WTC11 (cell line): ENCODE data around the gene TSR3. TPM values are rescaled to one million over a fixed set of nuclear protein-coding genes. Genes with fewer than 3 reads are reported as not detected.
A peak's percentile ranks its signal among the peaks of the same experiment; 100 is the strongest.

Experiments
- ATAC-seq: fragments of 200-7000 bp; cut with Tn5 transposase; 2 replicates; pipeline ENCODE4 v1.10.0; 2021; ENCODE audit warnings: mild to moderate bottlenecking, moderate library complexity
- CTCF ChIA-PET: fragments of 300-600 bp; sonication (Branson Sonifier 250); formaldehyde crosslinking; loops from one replicate; lab custom pipeline; 2021; ENCODE audit warnings: antibody characterized with exemption; lab: Charles Lee
- POLR2A ChIA-PET: fragments of 350-600 bp; sonication (Branson Sonifier 250); formaldehyde crosslinking; loops from one replicate; lab custom pipeline; 2021; ENCODE audit warnings: antibody characterized with exemption; lab: Charles Lee
- DNase-seq: peaks from one replicate; pipeline ENCODE4 v3.0.0; 2021; ENCODE audit warnings: low spot score
- H3K27ac Mint-ChIP-seq: 2 replicates; pipeline ENCODE4 v1.8.0; 2021; ENCODE audit warnings: mixed read lengths
- H3K27me3 Mint-ChIP-seq: 2 replicates; pipeline ENCODE4 v1.8.0; 2021; ENCODE audit warnings: low read depth, mild to moderate bottlenecking, moderate library complexity, mixed read lengths
- H3K36me3 Mint-ChIP-seq: 2 replicates; pipeline ENCODE4 v1.8.0; 2021; ENCODE audit warnings: mixed read lengths
- H3K4me1 Mint-ChIP-seq: 2 replicates; pipeline ENCODE4 v1.8.0; 2022; ENCODE audit warnings: mixed read lengths
- H3K4me3 Mint-ChIP-seq: 2 replicates; pipeline ENCODE4 v1.8.0; 2021; ENCODE audit warnings: mild to moderate bottlenecking, moderate library complexity, mixed read lengths
- H3K9me3 Mint-ChIP-seq: 2 replicates; pipeline ENCODE4 v1.8.0; 2021; ENCODE audit warnings: mixed read lengths
- CBFB ChIP-seq: sonication (generic); formaldehyde crosslinking; IDR thresholded peaks from 2 replicates; pipeline ENCODE4 v1.8.1; 2022; ENCODE audit warnings: mild to moderate bottlenecking, low read depth, missing genetic modification reagents
- CREB1 ChIP-seq: sonication (generic); formaldehyde crosslinking; IDR thresholded peaks from 2 replicates; pipeline ENCODE4 v1.8.0; 2023; ENCODE audit warnings: mild to moderate bottlenecking, missing genetic modification reagents
- ELF4 ChIP-seq: sonication (generic); formaldehyde crosslinking; IDR thresholded peaks from 2 replicates; pipeline ENCODE4 v1.8.1; 2022; ENCODE audit warnings: low read depth, mild to moderate bottlenecking, moderate library complexity, missing genetic modification reagents
- EMX1 ChIP-seq: fragments of 250-450 bp; sonication (Bioruptor Pico); IDR thresholded peaks from 2 replicates; pipeline ENCODE4 v1.8.0; 2021; ENCODE audit warnings: mild to moderate bottlenecking
- FOXJ3 ChIP-seq: sonication (generic); formaldehyde crosslinking; IDR thresholded peaks from 2 replicates; pipeline ENCODE4 v1.9.0; 2021; ENCODE audit warnings: missing genetic modification reagents, mild to moderate bottlenecking, borderline replicate concordance
- FOXK1 ChIP-seq: sonication (generic); formaldehyde crosslinking; IDR thresholded peaks from 2 replicates; pipeline ENCODE4 v1.8.0; 2022; ENCODE audit warnings: mild to moderate bottlenecking, moderate library complexity, missing genetic modification reagents
- FOXP1 ChIP-seq: sonication (generic); formaldehyde crosslinking; IDR thresholded peaks from 2 replicates; pipeline ENCODE4 v1.8.0; 2022; ENCODE audit warnings: missing genetic modification reagents, mild to moderate bottlenecking, moderate library complexity, borderline replicate concordance
- NR1H2 ChIP-seq: sonication (generic); formaldehyde crosslinking; IDR thresholded peaks from 2 replicates; pipeline ENCODE4 v1.9.0; 2021; ENCODE audit warnings: mild to moderate bottlenecking, moderate library complexity, missing genetic modification reagents
- OVOL2 ChIP-seq: fragments of 250-450 bp; sonication (Bioruptor Pico); IDR thresholded peaks from 2 replicates; pipeline ENCODE4 v1.9.0; 2021; ENCODE audit warnings: mild to moderate bottlenecking, borderline replicate concordance
- RORB ChIP-seq: fragments of 250-450 bp; sonication (Bioruptor Pico); IDR thresholded peaks from 2 replicates; pipeline ENCODE4 v1.9.0; 2021; ENCODE audit warnings: mild to moderate bottlenecking
- SP1 ChIP-seq: sonication (generic); formaldehyde crosslinking; conservative IDR thresholded peaks from 2 replicates; pipeline ENCODE4 v1.8.1; 2022; ENCODE audit warnings: missing genetic modification reagents
- TCF7 ChIP-seq: sonication (generic); formaldehyde crosslinking; IDR thresholded peaks from 2 replicates; pipeline ENCODE4 v1.8.0; 2022; ENCODE audit warnings: mild to moderate bottlenecking, low read depth, missing genetic modification reagents, moderate library complexity
- ZNF121 ChIP-seq: sonication (generic); formaldehyde crosslinking; IDR thresholded peaks from 2 replicates; pipeline ENCODE4 v1.8.0; 2023; ENCODE audit warnings: missing genetic modification reagents
- ZNF219 ChIP-seq: sonication (generic); formaldehyde crosslinking; IDR thresholded peaks from 2 replicates; pipeline ENCODE4 v1.8.0; 2023; ENCODE audit warnings: missing genetic modification reagents, mild to moderate bottlenecking, borderline replicate concordance
- total RNA-seq: library from RNA; stranded (reverse); gene quantifications from 3 replicates; pipeline ENCODE4 v1.2.3, GENCODE V29; 2021
- TF ChIP-seq, protein P1 (sequence below): sonication (generic); formaldehyde crosslinking; IDR thresholded peaks from 2 replicates; pipeline ENCODE4 v1.8.0; 2023; ENCODE audit warnings: missing genetic modification reagents, mild to moderate bottlenecking, borderline replicate concordance
- TF ChIP-seq, protein P2 (sequence below): sonication (generic); formaldehyde crosslinking; IDR thresholded peaks from 2 replicates; pipeline ENCODE4 v1.8.1; 2022; ENCODE audit warnings: mild to moderate bottlenecking, missing genetic modification reagents, moderate library complexity, borderline replicate concordance
- TF ChIP-seq, protein P3 (sequence below): sonication (generic); formaldehyde crosslinking; IDR thresholded peaks from 2 replicates; pipeline ENCODE4 v1.8.1; 2022; ENCODE audit warnings: mild to moderate bottlenecking, moderate library complexity, missing genetic modification reagents
- TF ChIP-seq, protein P4 (sequence below): sonication (generic); formaldehyde crosslinking; IDR thresholded peaks from 2 replicates; pipeline ENCODE4 v1.8.0; 2023; ENCODE audit warnings: missing genetic modification reagents

The TSR3 gene
- total RNA-seq, 1 experiment from 2014 or later = 66.3 TPM

DNA sequence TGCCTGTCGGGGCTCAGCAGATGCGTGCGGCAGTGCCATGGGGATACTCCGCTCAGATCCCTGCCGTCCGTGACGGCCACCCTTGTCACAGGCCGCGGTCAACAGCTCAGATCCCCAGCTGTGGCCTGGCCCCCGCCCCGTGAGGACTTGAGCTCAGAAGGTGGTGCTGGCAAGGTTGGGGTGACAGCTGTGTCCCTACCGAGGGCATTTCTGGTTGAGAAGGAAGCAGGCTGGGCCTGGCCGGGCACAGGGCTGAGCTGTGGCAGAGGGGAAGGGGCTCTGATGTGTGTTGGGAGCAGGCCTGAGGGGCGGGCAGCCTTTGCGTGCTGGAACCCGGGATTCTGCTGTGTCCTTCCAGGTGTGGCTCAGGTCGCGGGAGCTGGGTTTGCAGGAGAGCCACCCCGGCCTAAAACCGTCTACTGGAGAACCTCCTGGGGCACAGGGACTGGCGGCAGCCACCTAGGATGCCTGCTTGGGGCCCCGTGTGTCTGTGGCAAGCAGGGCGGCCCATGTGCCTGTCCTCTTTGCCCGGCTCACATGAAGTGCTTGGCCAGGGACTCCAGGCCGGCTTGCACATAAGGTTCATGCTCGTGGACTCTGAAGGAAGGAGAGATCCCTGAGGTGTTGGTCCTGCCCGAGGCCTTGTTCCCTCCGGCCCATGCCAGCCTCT, 37.1 kb downstream of the TSR3 start (continued):
- TF ChIP-seq, protein P1, sequence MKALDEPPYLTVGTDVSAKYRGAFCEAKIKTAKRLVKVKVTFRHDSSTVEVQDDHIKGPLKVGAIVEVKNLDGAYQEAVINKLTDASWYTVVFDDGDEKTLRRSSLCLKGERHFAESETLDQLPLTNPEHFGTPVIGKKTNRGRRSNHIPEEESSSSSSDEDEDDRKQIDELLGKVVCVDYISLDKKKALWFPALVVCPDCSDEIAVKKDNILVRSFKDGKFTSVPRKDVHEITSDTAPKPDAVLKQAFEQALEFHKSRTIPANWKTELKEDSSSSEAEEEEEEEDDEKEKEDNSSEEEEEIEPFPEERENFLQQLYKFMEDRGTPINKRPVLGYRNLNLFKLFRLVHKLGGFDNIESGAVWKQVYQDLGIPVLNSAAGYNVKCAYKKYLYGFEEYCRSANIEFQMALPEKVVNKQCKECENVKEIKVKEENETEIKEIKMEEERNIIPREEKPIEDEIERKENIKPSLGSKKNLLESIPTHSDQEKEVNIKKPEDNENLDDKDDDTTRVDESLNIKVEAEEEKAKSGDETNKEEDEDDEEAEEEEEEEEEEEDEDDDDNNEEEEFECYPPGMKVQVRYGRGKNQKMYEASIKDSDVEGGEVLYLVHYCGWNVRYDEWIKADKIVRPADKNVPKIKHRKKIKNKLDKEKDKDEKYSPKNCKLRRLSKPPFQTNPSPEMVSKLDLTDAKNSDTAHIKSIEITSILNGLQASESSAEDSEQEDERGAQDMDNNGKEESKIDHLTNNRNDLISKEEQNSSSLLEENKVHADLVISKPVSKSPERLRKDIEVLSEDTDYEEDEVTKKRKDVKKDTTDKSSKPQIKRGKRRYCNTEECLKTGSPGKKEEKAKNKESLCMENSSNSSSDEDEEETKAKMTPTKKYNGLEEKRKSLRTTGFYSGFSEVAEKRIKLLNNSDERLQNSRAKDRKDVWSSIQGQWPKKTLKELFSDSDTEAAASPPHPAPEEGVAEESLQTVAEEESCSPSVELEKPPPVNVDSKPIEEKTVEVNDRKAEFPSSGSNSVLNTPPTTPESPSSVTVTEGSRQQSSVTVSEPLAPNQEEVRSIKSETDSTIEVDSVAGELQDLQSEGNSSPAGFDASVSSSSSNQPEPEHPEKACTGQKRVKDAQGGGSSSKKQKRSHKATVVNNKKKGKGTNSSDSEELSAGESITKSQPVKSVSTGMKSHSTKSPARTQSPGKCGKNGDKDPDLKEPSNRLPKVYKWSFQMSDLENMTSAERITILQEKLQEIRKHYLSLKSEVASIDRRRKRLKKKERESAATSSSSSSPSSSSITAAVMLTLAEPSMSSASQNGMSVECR (CRISPR knock-in tag) = no peak
- no peak for TF ChIP-seq FOXJ3 (CRISPR knock-in tag)
- no peak for TF ChIP-seq RORB (CRISPR knock-in tag)
- no peak for TF ChIP-seq CREB1
- no peak for TF ChIP-seq SP1
- TF ChIP-seq OVOL2 (CRISPR knock-in tag) = no peak
- no peak for TF ChIP-seq ELF4
- TF ChIP-seq, protein P2, sequence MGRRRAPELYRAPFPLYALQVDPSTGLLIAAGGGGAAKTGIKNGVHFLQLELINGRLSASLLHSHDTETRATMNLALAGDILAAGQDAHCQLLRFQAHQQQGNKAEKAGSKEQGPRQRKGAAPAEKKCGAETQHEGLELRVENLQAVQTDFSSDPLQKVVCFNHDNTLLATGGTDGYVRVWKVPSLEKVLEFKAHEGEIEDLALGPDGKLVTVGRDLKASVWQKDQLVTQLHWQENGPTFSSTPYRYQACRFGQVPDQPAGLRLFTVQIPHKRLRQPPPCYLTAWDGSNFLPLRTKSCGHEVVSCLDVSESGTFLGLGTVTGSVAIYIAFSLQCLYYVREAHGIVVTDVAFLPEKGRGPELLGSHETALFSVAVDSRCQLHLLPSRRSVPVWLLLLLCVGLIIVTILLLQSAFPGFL (CRISPR knock-in tag) = no peak
- no peak for TF ChIP-seq TCF7 (CRISPR knock-in tag)
- TF ChIP-seq, all 79 proteins: peak for 0

DNA sequence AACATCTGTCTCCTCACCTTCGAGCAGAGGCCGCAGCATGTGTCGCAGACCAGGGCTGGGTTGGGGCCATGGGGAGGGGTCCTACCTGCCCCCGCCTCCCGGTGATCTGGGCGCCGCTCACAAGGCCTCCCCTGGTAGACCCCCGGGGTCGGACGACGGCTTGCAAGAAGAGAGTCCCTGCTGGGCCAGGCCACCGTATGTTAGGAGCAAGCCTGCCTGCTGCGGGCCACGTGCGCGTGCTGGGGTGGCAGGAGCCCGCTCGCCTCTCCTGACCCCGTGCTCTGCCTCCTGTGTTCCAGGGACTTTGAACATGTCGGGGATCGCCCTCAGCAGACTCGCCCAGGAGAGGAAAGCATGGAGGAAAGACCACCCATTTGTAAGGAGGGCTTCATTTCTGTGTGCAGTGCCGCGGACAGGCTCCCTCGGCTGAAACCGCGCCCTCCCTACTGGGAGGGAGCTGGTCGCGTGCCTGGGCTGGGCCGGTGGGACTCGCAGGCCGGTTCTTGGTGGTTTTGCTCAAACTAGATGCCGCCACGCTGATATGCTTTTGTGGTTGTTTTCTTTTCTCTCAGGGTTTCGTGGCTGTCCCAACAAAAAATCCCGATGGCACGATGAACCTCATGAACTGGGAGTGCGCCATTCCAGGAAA, 37.8 kb downstream of the TSR3 start:
- no peak overlapping the region for H3K27ac Mint-ChIP-seq
- no peak overlapping the region for H3K4me3 Mint-ChIP-seq
- no peak for DNase-seq
- H3K36me3 Mint-ChIP-seq = peaks cover 47% of the 10 kb centered on the region
- CTCF ChIA-PET = interaction anchor here (2.8 kb wide), 1 partner anchor 16 kb away, joined by 8 read pairs; no protein-coding TSS in a partner anchor
- no peak for ATAC-seq
- H3K4me1 Mint-ChIP-seq = peaks cover 8% of the 10 kb centered on the region
- TF ChIP-seq, protein P3, sequence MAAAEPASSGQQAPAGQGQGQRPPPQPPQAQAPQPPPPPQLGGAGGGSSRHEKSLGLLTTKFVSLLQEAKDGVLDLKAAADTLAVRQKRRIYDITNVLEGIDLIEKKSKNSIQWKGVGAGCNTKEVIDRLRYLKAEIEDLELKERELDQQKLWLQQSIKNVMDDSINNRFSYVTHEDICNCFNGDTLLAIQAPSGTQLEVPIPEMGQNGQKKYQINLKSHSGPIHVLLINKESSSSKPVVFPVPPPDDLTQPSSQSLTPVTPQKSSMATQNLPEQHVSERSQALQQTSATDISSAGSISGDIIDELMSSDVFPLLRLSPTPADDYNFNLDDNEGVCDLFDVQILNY = no peak
- TF ChIP-seq EMX1 (CRISPR knock-in tag) = no peak
- no peaks in the 10 kb centered on the region for H3K27me3 Mint-ChIP-seq
- H3K9me3 Mint-ChIP-seq = no peaks in the 10 kb centered on the region
- POLR2A ChIA-PET = no interaction called here

DNA sequence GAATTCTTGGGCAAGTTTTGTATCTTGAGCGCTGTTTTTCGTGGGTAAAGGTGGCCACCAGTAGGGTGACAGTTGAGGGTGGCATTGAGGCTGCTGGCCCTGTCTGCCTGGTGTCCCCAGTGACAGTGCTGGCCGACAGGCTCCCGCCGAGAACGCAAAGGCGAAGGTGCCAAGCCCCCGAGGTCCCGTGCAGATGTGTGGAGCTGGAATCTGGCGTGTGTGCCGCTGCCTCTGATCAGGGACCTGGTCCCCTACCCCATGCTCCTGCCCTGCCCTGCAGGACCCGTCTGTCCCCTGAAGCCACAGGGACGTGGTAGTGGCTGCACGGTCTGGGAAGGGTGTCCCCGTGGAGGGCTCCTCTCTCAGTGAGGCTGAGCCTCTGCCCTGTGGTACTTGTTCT, 38.8 kb downstream of the TSR3 start:
- Mint-ChIP-seq H3K9me3 (no peaks in the 10 kb centered on the region), H3K27ac (peak overlapping the region; percentile 77), H3K36me3 (peaks cover 37% of the 10 kb centered on the region), H3K27me3 (no peaks in the 10 kb centered on the region), H3K4me1 (peaks cover 8% of the 10 kb centered on the region), H3K4me3 (no peak overlapping the region)
- CTCF ChIA-PET = interaction anchor here (0.9 to 2.8 kb wide), 2 partner anchors 12 to 17 kb away, joined by 5 to 8 read pairs; no protein-coding TSS in a partner anchor
- POLR2A ChIA-PET = no interaction called here
- ATAC-seq (no peak), DNase-seq (no peak)
- TF ChIP-seq FOXK1 (CRISPR knock-in tag) (0 out of 2 replicates have a peak, but pooled peaks have one; percentile 26), FOXP1 (CRISPR knock-in tag) (no peak)

DNA sequence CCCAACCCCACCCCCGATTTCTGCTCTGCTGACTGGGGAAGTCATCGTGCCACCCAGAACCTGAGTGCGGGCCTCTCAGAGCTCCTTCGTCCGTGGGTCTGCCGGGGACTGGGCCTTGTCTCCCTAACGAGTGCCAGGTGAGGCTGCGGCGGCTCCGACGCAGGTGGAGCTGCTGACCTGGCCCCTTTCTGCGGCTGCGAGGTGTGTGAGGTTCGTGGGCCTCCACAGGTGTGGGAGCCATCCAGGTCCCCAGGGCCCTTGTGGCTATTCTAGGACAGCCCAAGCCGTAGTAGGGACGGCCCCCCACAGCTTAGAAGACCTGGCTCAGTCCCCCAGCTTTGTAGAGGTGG, 39.2 kb downstream of the TSR3 start:
- Mint-ChIP-seq H3K36me3 (peaks cover 33% of the 10 kb centered on the region), H3K4me3 (no peak overlapping the region), H3K27ac (peak overlapping the region; percentile 77; the same call in 1 of the 2 replicates), H3K9me3 (no peaks in the 10 kb centered on the region), H3K4me1 (peaks cover 8% of the 10 kb centered on the region), H3K27me3 (no peaks in the 10 kb centered on the region)
- ChIA-PET CTCF (interaction anchor here (0.9 to 2.8 kb wide), 3 partner anchors 12 to 22 kb away, joined by 3 to 8 read pairs (median 5); no protein-coding TSS in a partner anchor), POLR2A (no interaction called here)
- no peak for ATAC-seq
- no peak for DNase-seq
- TF ChIP-seq ELF4 = no peak
- no peak for TF ChIP-seq ZNF121
- TF ChIP-seq, protein P4, sequence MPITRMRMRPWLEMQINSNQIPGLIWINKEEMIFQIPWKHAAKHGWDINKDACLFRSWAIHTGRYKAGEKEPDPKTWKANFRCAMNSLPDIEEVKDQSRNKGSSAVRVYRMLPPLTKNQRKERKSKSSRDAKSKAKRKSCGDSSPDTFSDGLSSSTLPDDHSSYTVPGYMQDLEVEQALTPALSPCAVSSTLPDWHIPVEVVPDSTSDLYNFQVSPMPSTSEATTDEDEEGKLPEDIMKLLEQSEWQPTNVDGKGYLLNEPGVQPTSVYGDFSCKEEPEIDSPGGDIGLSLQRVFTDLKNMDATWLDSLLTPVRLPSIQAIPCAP (CRISPR knock-in tag) = no peak
- no peak for TF ChIP-seq NR1H2 (CRISPR knock-in tag)
- TF ChIP-seq, protein P2 (CRISPR knock-in tag) = no peak
- no peak for TF ChIP-seq CBFB
- TF ChIP-seq ZNF219 (CRISPR knock-in tag) = no peak
